GM19463 (cell line): ENCODE results near the gene CPNE8.

ENCODE experiments used
- ATAC-seq: cut with Tn5 transposase; IDR thresholded peaks from one replicate; pipeline ENCODE4 v1.9.1; 2021; ENCODE audit warnings: mild to moderate bottlenecking, moderate library complexity; ENCODE audit not compliant: unreplicated experiment

Gene CPNE8

DNA sequence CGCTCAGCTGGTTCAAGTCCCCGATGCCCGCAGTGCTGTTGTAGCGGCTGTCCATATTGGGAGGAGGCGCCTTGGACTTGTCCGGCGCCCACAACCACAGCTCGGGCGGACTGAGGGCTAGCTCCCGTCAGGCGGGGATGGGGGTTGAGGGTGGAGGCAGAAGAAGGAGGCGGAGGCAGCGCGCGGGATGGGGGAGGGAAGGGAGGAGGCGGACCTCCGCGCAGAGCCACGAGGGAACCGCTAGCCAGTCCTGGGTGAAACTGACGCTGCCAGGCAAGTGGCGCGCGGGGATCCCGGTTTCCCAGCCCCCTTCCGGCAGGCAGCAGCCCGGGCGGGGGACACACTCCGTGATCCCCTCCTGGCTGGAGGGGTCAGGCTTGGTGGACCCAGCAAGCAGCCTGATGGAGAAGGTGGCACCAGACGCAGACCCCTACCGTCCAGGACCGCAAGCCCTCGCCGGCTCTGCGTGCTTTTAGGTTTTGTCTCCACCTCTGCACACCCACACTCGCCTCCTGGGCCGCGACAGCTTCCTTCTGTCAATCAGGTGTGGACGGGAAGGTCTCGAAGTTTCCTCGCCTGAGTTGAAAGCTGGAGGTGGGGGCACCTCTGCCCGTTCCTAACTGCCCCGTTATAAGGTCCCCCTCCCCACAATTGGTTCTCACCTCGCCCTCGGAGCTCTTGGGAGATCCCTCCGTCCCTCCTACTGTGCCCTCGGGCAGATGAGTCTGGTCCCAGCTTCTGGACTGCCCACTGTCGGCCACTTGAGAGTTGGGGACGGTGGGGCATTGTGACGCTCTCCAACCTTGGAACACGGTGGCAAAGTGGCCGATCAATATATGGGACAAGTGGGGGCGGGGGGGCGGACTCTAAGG, at the start of gene CPNE8:
Gene CPNE8 (minus strand): TSS at position 112 of the 872 bp plus-strand sequence. CDS start 57 bp downstream, at position 55.
- peak; percentile 56 for ATAC-seq

DNA sequence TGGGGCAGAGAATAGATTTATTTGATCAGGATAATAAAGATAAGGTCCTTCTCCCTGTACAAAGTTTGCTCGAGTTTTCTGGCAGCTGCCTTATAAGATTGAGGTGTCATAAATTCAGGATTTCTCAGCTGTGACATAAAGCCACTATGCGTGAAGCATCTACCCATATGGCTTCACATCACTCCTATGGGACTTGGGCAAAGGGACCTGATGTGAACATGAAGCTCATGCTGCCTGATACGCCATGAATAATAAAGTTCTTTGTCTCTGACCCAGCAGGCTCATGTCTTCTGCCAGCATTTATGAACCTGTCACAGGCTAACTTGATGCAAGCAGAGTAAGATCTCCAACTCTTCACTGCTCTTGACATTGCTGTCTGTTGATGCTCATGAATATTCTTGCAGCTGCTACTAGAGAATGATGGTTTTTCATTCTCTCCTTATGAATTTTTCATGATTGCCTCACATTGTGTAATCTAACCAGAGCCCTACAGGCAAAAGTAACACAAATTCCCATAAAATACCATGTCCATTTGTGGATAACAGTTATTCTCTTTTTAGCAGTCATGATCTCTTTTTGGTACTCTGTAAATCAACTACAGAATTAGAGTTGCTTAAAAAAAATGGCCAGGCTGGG, 49.0 kb upstream of the CPNE8 start:
- no peak for ATAC-seq

- no peak for ATAC-seq
These were observed 44.0 kb upstream of the CPNE8 start for GRCh38 chr12:38949363-38949762.

- no peak for ATAC-seq
These were observed 29.3 kb upstream of the CPNE8 start for GRCh38 chr12:38934686-38935085.

GRCh38 chr12:38934078-38934584, 28.7 kb upstream of the CPNE8 start:
- ATAC-seq, result no peak

GRCh38 chr12:38932320-38932719, 26.9 kb upstream of the CPNE8 start:
- ATAC-seq, result no peak

GRCh38 chr12:38931461-38931860, 26.1 kb upstream of the CPNE8 start:
- ATAC-seq, result no peak

- no peak for ATAC-seq
These were observed 25.6 kb upstream of the CPNE8 start for GRCh38 chr12:38930990-38931389.

- no peak for ATAC-seq
These were observed 21.1 kb upstream of the CPNE8 start for GRCh38 chr12:38926501-38926900.

- ATAC-seq, result peak; percentile 100
These were observed 15.8 kb upstream of the CPNE8 start for GRCh38 chr12:38921025-38921677.

GRCh38 chr12:38919191-38919590, 13.8 kb upstream of the CPNE8 start:
- ATAC-seq, result no peak

- ATAC-seq, result no peak
These were observed 10.2 kb upstream of the CPNE8 start for GRCh38 chr12:38915429-38916182.

DNA sequence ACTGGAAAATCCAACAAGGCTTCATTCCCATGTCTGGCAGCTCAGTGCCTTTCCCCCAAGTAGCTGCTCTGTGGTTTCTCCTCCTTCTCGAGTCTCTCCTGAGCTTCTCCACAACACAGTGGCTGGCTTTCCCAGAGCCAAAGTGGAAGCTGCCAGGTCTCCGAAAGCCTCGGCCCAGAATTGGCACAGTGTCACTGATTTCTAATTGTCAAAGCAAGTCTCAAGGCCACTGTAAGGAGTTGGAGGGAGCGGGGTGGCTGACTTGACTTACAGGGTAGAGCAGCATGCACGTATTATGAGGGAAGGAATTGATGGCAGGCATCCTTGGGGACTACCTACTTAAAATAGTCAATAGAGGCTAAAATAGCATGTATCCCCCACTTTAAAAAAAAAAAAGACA, 6.7 kb upstream of the CPNE8 start:
- no peak for ATAC-seq

GRCh38 chr12:38911611-38912010, 6.2 kb upstream of the CPNE8 start:
- ATAC-seq, result no peak

GRCh38 chr12:38907201-38907923, 2.0 kb upstream of the CPNE8 start:
- ATAC-seq, result no peak

- ATAC-seq, result peak; percentile 47
These were observed 1.2 kb upstream of the CPNE8 start for GRCh38 chr12:38906482-38907200.

DNA sequence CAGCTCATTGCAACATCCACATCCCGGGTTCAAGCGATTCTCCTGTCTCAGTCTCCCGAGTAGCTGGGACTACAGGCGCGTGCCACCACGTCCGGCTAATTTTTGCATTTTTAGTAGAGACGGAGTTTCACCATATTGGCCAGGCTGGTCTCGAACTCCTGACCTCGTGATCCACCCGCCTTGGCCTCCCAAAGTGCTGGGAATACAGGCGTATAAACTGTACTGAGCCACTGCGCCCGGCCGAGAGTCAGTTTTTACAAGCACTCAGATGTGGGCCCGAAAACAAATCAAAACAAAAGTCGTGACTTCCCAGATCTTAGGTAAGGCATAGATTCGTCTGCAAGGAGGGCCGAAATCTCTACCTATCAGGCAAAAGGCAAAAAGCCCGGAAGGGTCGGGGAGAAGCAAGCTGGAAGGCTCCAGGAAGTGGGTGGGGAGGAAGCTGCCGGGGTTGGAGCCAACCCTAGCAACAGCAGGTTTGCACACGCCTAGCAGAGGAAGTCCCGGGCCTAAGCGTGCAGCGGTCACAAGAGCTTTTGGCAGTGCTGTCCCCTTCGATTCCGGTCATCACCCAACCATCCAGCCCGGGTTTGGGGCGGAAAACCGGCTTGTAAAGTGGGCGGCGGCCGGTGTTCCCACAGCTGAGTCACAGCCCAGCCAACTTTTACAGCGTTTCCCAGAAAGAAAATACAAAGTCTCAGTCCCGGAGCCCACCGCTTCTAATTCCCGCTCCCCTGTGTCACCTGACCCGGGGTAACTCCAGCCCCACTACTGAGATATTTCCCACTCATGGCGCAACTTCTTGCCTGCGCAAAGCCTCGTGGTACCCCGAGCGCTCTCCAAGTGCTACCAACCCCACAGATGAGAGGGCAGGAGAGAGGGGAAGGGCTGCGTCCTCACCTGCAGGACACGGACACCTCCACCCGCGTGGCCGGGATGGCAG, 583 bp downstream of the CPNE8 start:
- peak; percentile 51 for ATAC-seq

DNA sequence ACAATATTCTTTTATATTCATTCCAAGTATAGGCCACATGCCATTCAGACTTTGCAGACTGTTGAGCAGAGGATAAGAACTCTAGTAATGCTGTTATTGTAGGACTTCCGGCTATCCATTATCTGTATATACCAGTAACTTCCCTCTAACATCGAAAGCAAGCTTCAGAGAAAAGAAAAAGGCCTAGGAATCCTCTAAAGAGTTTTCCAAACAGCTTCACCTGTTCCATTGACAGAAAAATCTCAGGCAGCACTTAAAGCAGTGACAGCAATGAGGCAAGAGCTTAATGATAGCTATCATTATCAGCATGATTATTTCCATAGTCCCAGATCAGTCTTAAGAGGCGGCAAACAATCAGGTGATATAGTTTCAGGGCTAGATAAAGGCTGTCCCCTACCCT, 1.8 kb downstream of the CPNE8 start:
- ATAC-seq, result no peak
